Natural killer cell (primary cell): Measurements from ENCODE around the gene CAP1. TPM values are rescaled to one million over a fixed set of nuclear protein-coding genes. Genes with fewer than 3 reads are reported as not detected.

ENCODE experiments used
- ATAC-seq, 3 donors: fragments of 150-1000 bp in 2 of 3; fragments of 200-7000 bp in 1 of 3; cut with Tn5 transposase; 1 replicate in 1 of 3; 2 replicates in 2 of 3; pipeline ENCODE4 v1.10.0; 2021; ENCODE audit warnings: mild to moderate bottlenecking in 2 of 3, moderate library complexity in 2 of 3
- DNase-seq, 2 donors: peaks; one replicate each; pipeline versions ENCODE4 v3.0.0 to v3.0.0-alpha.2; 2013 to 2021; ENCODE audit warnings: mixed read lengths in 1 of 2
- H3K27ac ChIP-seq: one replicate; pipeline ENCODE4 v1.5.1; 2013; ENCODE audit warnings: mild to moderate bottlenecking, low read length
- H3K27me3 ChIP-seq: one replicate; pipeline ENCODE4 v1.6.1; 2013; ENCODE audit warnings: low read length; ENCODE audit not compliant: control insufficient read depth, insufficient read depth
- H3K36me3 ChIP-seq: one replicate; pipeline ENCODE4 v1.6.1; 2013; ENCODE audit warnings: low read length; ENCODE audit not compliant: control insufficient read depth, insufficient read depth
- H3K4me1 ChIP-seq: one replicate; pipeline ENCODE4 v1.6.1; 2013; ENCODE audit warnings: low read length; ENCODE audit not compliant: control insufficient read depth, insufficient read depth
- H3K4me3 ChIP-seq: one replicate; pipeline ENCODE4 v1.5.1; 2013; ENCODE audit warnings: low read length
- H3K9me3 ChIP-seq: one replicate; pipeline ENCODE4 v1.6.1; 2013; ENCODE audit warnings: low read length; ENCODE audit not compliant: control insufficient read depth, insufficient read depth
- H3K27ac Mint-ChIP-seq, 2 donors: one replicate each; pipeline ENCODE4 v1.8.0; 2022; ENCODE audit warnings: mild to moderate bottlenecking in 2 of 2, mixed read lengths in 2 of 2, moderate library complexity in 1 of 2
- H3K27me3 Mint-ChIP-seq, 2 donors: one replicate each; pipeline ENCODE4 v1.8.0; 2022; ENCODE audit warnings: low read depth in 2 of 2, mixed read lengths in 2 of 2
- H3K36me3 Mint-ChIP-seq: one replicate; pipeline ENCODE4 v1.8.0; 2022; ENCODE audit warnings: mixed read lengths
- H3K4me1 Mint-ChIP-seq, 2 donors: one replicate each; pipeline ENCODE4 v1.8.0; 2022; ENCODE audit warnings: mixed read lengths in 2 of 2
- H3K4me3 Mint-ChIP-seq: one replicate; pipeline ENCODE4 v1.8.0; 2022; ENCODE audit warnings: mild to moderate bottlenecking, moderate library complexity, mixed read lengths
- H3K9me3 Mint-ChIP-seq, 2 donors: one replicate each; pipeline ENCODE4 v1.8.0; 2022; ENCODE audit warnings: mixed read lengths in 2 of 2
- WGBS: methylation state at CpG from one replicate; pipeline ENCODE4 v1.1.7; 2013; ENCODE audit warnings: missing lambda C conversion rate; ENCODE audit not compliant: insufficient coverage; 5-methylcytosine and 5-hydroxymethylcytosine counted together
- intact Hi-C: fragments of 100-400 bp; cut with micrococcal nuclease; formaldehyde crosslinking; loops from one replicate; pipeline ENCODE4 v1.14.2; 2022
- total RNA-seq, 4 donors: library from RNA; stranded (reverse); fragments of 120-200 nt in 1 of 4; gene quantifications; one replicate each; pipeline versions ENCODE4 v1.2.3 to v1.2.4, GENCODE V29; 2013 to 2022
- TF ChIP-seq, protein P1 (sequence below): fragments of 200-600 bp; IDR thresholded peaks from one replicate; pipeline ENCODE4 v1.8.0; 2022; ENCODE audit warnings: antibody characterized with exemption

Gene CAP1
- total RNA-seq, 3 donors from 2014 or later (not counting 1 experiment from before 2014, with no cell fraction given) = 482 to 541 (median 537) TPM

GRCh38 chr1:40059338-40059959, 18.9 kb downstream of the CAP1 start:
- peak overlapping the region; percentile 85 for H3K4me3 Mint-ChIP-seq
- peaks cover 8% of the 10 kb centered on the region for H3K36me3 Mint-ChIP-seq
- H3K4me1 Mint-ChIP-seq = peaks cover 85 to 93% of the 10 kb centered on the region in 2 donors
- peak in 1 of 2 donors; percentile 68 for DNase-seq
- Histone ChIP-seq H3K36me3 (peaks cover 65% of the 10 kb centered on the region), H3K9me3 (no peaks in the 10 kb centered on the region), H3K27ac (peak overlapping the region; percentile 55), H3K4me3 (no peak overlapping the region), H3K27me3 (no peaks in the 10 kb centered on the region), H3K4me1 (peaks cover 71% of the 10 kb centered on the region)
- ATAC-seq = peak; percentile 72 to 80 (median 80)
- H3K27me3 Mint-ChIP-seq = no peaks in the 10 kb centered on the region
- H3K9me3 Mint-ChIP-seq = no peaks in the 10 kb centered on the region
- TF ChIP-seq, protein P1, sequence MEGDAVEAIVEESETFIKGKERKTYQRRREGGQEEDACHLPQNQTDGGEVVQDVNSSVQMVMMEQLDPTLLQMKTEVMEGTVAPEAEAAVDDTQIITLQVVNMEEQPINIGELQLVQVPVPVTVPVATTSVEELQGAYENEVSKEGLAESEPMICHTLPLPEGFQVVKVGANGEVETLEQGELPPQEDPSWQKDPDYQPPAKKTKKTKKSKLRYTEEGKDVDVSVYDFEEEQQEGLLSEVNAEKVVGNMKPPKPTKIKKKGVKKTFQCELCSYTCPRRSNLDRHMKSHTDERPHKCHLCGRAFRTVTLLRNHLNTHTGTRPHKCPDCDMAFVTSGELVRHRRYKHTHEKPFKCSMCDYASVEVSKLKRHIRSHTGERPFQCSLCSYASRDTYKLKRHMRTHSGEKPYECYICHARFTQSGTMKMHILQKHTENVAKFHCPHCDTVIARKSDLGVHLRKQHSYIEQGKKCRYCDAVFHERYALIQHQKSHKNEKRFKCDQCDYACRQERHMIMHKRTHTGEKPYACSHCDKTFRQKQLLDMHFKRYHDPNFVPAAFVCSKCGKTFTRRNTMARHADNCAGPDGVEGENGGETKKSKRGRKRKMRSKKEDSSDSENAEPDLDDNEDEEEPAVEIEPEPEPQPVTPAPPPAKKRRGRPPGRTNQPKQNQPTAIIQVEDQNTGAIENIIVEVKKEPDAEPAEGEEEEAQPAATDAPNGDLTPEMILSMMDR = no peak
- H3K27ac Mint-ChIP-seq = peak overlapping the region; percentile 77 to 95
- 22% methylated on average over 2 of the region's 4 CpGs for WGBS
- intact Hi-C loops = loop anchor here (2.0 kb wide), 1 partner anchor 19 kb away; the partner anchor contains the start of gene CAP1

DNA sequence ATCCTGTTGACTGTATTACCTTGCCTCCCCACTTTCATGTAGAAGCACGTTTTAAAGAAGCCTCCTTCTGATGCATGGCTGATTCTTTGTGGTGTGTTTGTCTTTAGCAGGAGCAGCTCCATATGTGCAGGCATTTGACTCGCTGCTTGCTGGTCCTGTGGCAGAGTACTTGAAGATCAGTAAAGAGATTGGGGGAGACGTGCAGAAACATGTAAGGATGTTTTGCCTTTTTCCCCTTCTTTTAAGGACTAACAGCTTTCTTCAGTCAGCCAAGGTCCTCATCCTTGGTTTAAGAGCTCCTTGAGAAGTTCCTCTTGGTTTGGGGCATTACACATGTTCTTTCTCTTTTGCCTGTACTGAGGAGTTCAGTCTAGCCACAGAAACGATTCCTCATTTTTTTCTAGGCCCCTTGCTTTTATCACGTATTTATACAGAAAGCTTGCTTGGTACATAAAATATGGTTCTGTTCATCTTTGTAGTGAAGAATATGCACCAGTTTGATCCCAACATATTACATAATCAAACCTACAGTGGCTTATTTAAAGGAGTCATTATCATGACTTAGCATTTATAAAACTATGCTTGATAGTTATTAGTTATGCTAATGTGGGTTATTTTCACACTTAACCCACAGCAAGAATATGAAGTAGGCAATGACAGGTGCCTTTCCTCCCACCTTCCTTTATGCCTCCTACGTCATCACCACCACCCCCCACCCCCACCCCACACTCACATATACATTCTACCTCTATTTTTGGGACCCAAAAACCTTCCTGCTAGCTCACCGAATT, 19.6 kb downstream of the CAP1 start:
- DNase-seq (peak in 1 of 2 donors; percentile 62), ATAC-seq (peak; percentile 14 to 24 (median 16))
- H3K27me3 ChIP-seq = no peaks in the 10 kb centered on the region
- TF ChIP-seq, protein P1 = no peak
- Mint-ChIP-seq H3K36me3 (peaks cover 14% of the 10 kb centered on the region), H3K27ac (peak overlapping the region; percentile 77 to 95), H3K27me3 (no peaks in the 10 kb centered on the region), H3K4me1 (peaks cover 83 to 93% of the 10 kb centered on the region in 2 donors), H3K9me3 (no peaks in the 10 kb centered on the region), H3K4me3 (peak overlapping the region; percentile 85)
- H3K27ac ChIP-seq = peak overlapping the region; percentile 55
- H3K4me3 ChIP-seq = no peak overlapping the region
- H3K4me1 ChIP-seq = peaks cover 70% of the 10 kb centered on the region
- peaks cover 65% of the 10 kb centered on the region for H3K36me3 ChIP-seq
- WGBS = 22% methylated on average over 5 of the region's 7 CpGs
- H3K9me3 ChIP-seq = no peaks in the 10 kb centered on the region
- intact Hi-C loops = loop anchor here (2.0 kb wide), 1 partner anchor 19 kb away; the partner anchor contains the start of gene CAP1

- Mint-ChIP-seq H3K4me1 (peaks cover 54 to 71% of the 10 kb centered on the region in 2 donors), H3K27ac (peak overlapping the region; percentile 77 to 95), H3K4me3 (no peak overlapping the region), H3K27me3 (no peaks in the 10 kb centered on the region), H3K36me3 (peaks cover 40% of the 10 kb centered on the region), H3K9me3 (no peaks in the 10 kb centered on the region)
- DNase-seq (peak in 1 of 2 donors; percentile 24), ATAC-seq (peak in 1 of 3 donors; percentile 62)
- peaks cover 41% of the 10 kb centered on the region for H3K4me1 ChIP-seq
- TF ChIP-seq, protein P1 = no peak
- H3K4me3 ChIP-seq = no peak overlapping the region
- intact Hi-C loops = no loop called here
- peak overlapping the region; percentile 43 for H3K27ac ChIP-seq
- H3K27me3 ChIP-seq = no peaks in the 10 kb centered on the region
- WGBS = 90% methylated on average over 2 of the region's 2 CpGs
- H3K9me3 ChIP-seq = no peaks in the 10 kb centered on the region
- peaks cover 98% of the 10 kb centered on the region for H3K36me3 ChIP-seq
These were observed 24.4 kb downstream of the CAP1 start for GRCh38 chr1:40064797-40065499.
